Prostate gland (tissue), 2 donors: ENCODE results near the gene TLE1. TPM values are rescaled to one million over a fixed set of nuclear protein-coding genes. Genes with fewer than 3 reads are reported as not detected.
"Not testable (repeated sequence)": the region's sequence is repeated elsewhere in the genome, so short reads cannot be mapped to it uniquely, and the experiment has no call there.

Experiments
- DNase-seq: peaks from one replicate; pipeline ENCODE4 v3.0.0-alpha.2; 2019; ENCODE audit warnings: low spot score
- H3K27ac ChIP-seq, 2 donors: fragments of 200-600 bp; sonication (generic); 2 replicates each; pipeline ENCODE4 v1.5.1; 2017 to 2019
- H3K27me3 ChIP-seq: fragments of 200-600 bp; sonication (generic); replicated peaks from 2 replicates; pipeline ENCODE4 v1.5.1; 2019; ENCODE audit not compliant: insufficient read depth
- H3K36me3 ChIP-seq, 2 donors: fragments of 200-600 bp; sonication (generic); 1 replicate in 1 of 2; 2 replicates in 1 of 2; pipeline versions ENCODE4 v1.5.1 to v1.8.1; 2017 to 2019
- H3K4me1 ChIP-seq: fragments of 200-600 bp; sonication (generic); replicated peaks from 2 replicates; pipeline ENCODE4 v1.5.1; 2019
- H3K4me3 ChIP-seq, 2 donors: fragments of 200-600 bp; sonication (generic); 2 replicates each; pipeline ENCODE4 v1.5.1; 2017 to 2019
- H3K9me3 ChIP-seq: fragments of 200-600 bp; sonication (generic); 2 replicates; pipeline ENCODE4 v1.5.1; 2017
- POLR2A ChIP-seq: fragments of 450-650 bp; IDR thresholded peaks from one replicate; pipeline ENCODE4 v1.6.1; 2016; ENCODE audit warnings: antibody characterized with exemption, mild to moderate bottlenecking
- POLR2AphosphoS5 ChIP-seq: sonication (generic); formaldehyde crosslinking; IDR thresholded peaks from one replicate; pipeline ENCODE4 v1.6.1; 2017; ENCODE audit warnings: antibody characterized with exemption
- WGBS: methylation state at CpG from one replicate; pipeline ENCODE4 v1.1.5; 2018; 5-methylcytosine and 5-hydroxymethylcytosine counted together
- intact Hi-C: fragments of 100-400 bp; cut with DNase I; formaldehyde crosslinking; loops from one replicate; pipeline ENCODE4 v1.14.2; 2022
- total RNA-seq, 2 donors: library from RNA; depleted of rRNA; stranded (reverse); fragments of >200 nt; gene quantifications; one replicate each; pipeline ENCODE4 v1.1.0, GENCODE V29; 2016
- TF ChIP-seq, protein P1 (sequence below), 4 experiments: fragments of 200-600 bp in 2 of 4; fragments of 450-650 bp in 2 of 4; sonication (generic) in 2 of 4; IDR thresholded peaks; 1 replicate in 3 of 4; 2 replicates in 1 of 4; pipeline ENCODE4 v1.5.1; 2016 to 2019; ENCODE audit warnings: antibody characterized with exemption in 4 of 4, mild to moderate bottlenecking in 2 of 4, moderate library complexity in 2 of 4

Gene TLE1
- total RNA-seq, 2 donors from 2014 or later = 61.0 to 89.5 TPM

DNA sequence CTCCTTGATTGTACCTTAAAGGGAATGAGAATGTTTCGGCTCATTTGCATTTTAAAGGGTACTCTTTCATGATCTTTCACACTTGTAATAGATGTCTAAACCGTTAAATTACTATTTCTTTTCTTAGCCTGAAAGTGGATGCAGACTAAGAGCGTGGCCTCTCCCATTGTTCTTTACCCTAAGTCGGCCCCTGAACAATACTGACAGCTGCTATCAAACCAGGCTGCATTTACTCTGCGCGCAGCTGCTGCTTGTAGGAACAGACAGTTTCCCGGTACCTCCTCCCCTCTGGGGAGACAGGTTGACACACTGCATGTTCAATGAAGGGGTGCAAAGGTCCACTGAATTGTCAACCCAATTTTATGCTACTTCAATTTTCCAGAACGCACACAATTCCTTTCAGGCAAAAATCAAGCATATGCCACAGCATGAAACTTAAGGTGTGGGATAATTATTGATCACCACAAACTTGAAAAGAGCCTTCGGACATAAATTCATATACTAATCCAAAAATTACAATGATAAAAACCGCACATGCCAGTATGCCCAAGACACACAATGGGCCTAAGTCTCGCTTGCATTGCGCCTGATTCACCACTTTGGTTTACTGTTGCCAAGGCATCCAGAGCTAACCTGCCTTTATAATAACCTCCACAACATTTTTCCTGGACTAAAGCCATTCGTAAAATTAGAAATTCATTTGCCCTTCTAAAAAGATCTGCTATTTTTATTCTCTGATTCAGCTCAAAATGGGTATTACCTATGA is 39.7 kb downstream of the TLE1 start:
- 76% methylated on average over 13 of the region's 13 CpGs for WGBS
- intact Hi-C loops = no loop called here
- Histone ChIP-seq H3K9me3 (no peaks in the 10 kb centered on the region), H3K4me1 (no peaks in the 10 kb centered on the region), H3K27ac (no peak overlapping the region), H3K4me3 (no peak overlapping the region), H3K36me3 (no peaks in the 10 kb centered on the region), H3K27me3 (no peaks in the 10 kb centered on the region)
- no peak for TF ChIP-seq POLR2AphosphoS5
- TF ChIP-seq POLR2A = no peak
- TF ChIP-seq, protein P1, sequence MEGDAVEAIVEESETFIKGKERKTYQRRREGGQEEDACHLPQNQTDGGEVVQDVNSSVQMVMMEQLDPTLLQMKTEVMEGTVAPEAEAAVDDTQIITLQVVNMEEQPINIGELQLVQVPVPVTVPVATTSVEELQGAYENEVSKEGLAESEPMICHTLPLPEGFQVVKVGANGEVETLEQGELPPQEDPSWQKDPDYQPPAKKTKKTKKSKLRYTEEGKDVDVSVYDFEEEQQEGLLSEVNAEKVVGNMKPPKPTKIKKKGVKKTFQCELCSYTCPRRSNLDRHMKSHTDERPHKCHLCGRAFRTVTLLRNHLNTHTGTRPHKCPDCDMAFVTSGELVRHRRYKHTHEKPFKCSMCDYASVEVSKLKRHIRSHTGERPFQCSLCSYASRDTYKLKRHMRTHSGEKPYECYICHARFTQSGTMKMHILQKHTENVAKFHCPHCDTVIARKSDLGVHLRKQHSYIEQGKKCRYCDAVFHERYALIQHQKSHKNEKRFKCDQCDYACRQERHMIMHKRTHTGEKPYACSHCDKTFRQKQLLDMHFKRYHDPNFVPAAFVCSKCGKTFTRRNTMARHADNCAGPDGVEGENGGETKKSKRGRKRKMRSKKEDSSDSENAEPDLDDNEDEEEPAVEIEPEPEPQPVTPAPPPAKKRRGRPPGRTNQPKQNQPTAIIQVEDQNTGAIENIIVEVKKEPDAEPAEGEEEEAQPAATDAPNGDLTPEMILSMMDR (IDR thresholded peaks at IDR 0.05) = no peak
- no peak for DNase-seq

DNA sequence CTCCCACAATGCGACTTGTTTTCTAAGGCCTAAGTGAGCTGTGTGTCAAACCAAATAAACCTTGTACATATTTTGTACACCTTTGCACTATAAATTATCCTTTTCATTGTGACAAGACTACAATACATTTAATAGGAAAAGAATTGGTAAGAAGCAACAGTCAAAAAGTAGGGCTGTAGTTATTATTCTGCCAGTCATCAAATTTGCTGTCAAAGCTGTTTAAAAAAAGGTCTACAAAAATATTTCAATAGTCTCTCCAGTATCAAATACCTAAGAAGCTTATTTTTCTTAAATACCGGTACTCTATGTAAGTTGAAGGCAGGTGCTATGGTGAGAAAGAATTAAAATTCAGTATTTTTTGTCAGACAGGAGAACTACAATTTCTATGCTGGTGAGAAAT is 40.5 kb downstream of the TLE1 start:
- TF ChIP-seq POLR2AphosphoS5 = no peak
- TF ChIP-seq, protein P1 (IDR thresholded peaks at IDR 0.05) = no peak
- no peak for TF ChIP-seq POLR2A
- no peak for DNase-seq
- intact Hi-C loops = no loop called here
- 86% methylated on average over 2 of the region's 2 CpGs for WGBS
- Histone ChIP-seq H3K27ac (no peak overlapping the region), H3K36me3 (no peaks in the 10 kb centered on the region), H3K27me3 (no peaks in the 10 kb centered on the region), H3K9me3 (no peaks in the 10 kb centered on the region), H3K4me3 (no peak overlapping the region), H3K4me1 (no peaks in the 10 kb centered on the region)

DNA sequence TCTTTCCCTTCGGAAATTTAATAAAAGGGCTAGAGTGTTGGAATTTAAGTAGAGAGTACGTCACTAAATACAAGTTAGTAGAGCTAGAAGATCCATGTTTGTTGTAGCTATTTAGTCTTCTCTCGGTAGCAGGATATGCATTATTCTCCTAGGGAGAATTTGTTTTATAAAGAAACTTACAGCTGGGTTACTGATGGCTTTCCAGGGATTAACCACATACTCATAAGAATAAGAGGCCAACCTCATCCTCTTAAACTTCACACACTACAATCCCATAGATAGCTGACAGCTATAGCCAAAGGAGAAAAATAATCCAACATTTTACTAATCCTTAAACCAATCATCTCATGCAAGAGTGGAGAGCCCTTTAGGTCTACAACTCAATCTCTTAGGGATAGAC is 43.0 kb downstream of the TLE1 start:
- WGBS = 91% methylated on average over 3 of the region's 3 CpGs
- TF ChIP-seq POLR2A (no peak), POLR2AphosphoS5 (no peak)
- TF ChIP-seq, protein P1 (IDR thresholded peaks at IDR 0.05) = no peak
- Histone ChIP-seq H3K9me3 (no peaks in the 10 kb centered on the region), H3K27ac (no peak overlapping the region), H3K36me3 (no peaks in the 10 kb centered on the region), H3K27me3 (no peaks in the 10 kb centered on the region), H3K4me3 (no peak overlapping the region), H3K4me1 (no peaks in the 10 kb centered on the region)
- no peak for DNase-seq
- intact Hi-C loops = no loop called here

DNA sequence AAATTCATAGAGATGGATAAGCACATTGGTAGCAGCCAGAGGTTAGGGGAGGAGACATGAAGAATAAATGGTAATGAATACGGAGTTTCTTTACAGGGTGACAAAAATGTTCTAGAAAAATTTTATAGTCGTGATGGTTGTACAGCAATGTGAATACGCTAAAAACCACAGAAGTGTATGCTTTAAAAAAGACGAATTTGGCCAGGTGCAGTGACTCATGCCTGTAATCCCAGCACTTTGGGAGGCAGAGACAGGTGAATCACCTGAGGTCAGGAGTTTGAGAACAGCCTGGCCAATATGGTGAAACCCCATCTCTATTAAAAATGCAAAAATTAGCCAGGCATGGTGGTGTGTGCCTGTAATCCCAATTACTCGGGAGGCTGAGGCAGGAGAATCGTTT is 44.8 kb downstream of the TLE1 start:
- H3K4me3 ChIP-seq, H3K4me1 ChIP-seq, DNase-seq, H3K27me3 ChIP-seq, H3K36me3 ChIP-seq, H3K27ac ChIP-seq, H3K9me3 ChIP-seq, intact Hi-C loops: not testable (repeated sequence)
- WGBS = 68% methylated on average over 6 of the region's 6 CpGs

DNA sequence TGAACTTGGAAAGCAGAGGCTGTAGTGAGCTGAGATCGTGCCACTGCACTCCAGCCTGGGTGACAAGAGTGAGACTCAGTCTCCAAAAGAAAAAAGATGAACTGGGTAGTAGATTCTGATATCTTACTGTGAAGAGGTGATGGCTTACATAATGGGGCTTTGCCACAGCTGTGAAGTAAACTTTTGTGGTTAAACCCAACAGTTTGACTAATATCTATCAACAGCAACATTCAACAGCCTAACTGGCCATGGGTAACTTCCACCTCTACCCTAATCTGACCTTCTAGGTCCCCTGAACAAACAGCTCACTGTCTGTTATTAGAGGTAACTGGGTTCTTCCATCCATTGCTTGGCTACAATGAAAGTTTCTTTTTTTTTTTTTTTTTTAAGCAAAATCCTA is 52.1 kb downstream of the TLE1 start:
- Histone ChIP-seq H3K9me3 (no peaks in the 10 kb centered on the region), H3K36me3 (no peaks in the 10 kb centered on the region), H3K27me3 (no peaks in the 10 kb centered on the region), H3K4me3 (no peak overlapping the region), H3K4me1 (no peaks in the 10 kb centered on the region), H3K27ac (no peak overlapping the region)
- 96% methylated on average over 1 of the region's 1 CpG for WGBS
- TF ChIP-seq POLR2A = no peak
- TF ChIP-seq POLR2AphosphoS5 = no peak
- TF ChIP-seq, protein P1 (IDR thresholded peaks at IDR 0.05) = no peak
- intact Hi-C loops = no loop called here
- no peak for DNase-seq
